Measurements from ENCODE around the gene DNTT.

- TF ChIP-seq POLR2A (IDR thresholded peaks at IDR 0.05; ENCODE audit: extremely low read depth, insufficient read length) (no peak), CTCF (IDR thresholded peaks at IDR 0.05; ENCODE audit: low read depth, low read length) (no peak), MAX (IDR thresholded peaks at IDR 0.05; ENCODE audit: low read depth, low read length) (no peak)
Observed at GRCh38 chr10:96261132-96261531, 43.1 kb upstream of the DNTT start.

All from NB4 (cell line).